Cardiac muscle cell (in vitro differentiated cells and primary cell): Measurements from ENCODE around the gene MRE11. TPM values are rescaled to one million over a fixed set of nuclear protein-coding genes. Genes with fewer than 3 reads are reported as not detected.

ENCODE experiments used
- DNase-seq, 2 donors: peaks; one replicate each; pipeline versions ENCODE4 v3.0.0 to v3.0.0-alpha.2; 2010 to 2017; ENCODE audit warnings: low read depth in 1 of 2, low spot score in 1 of 2
- H3K27ac ChIP-seq: fragments of 200-600 bp; sonication (generic); 2 replicates; pipeline ENCODE4 v1.5.1; 2016
- H3K27me3 ChIP-seq: fragments of 200-600 bp; sonication (generic); 2 replicates; pipeline ENCODE4 v1.6.0; 2016; ENCODE audit warnings: control low read depth
- H3K36me3 ChIP-seq: fragments of 200-600 bp; sonication (generic); 2 replicates; pipeline ENCODE4 v1.5.1; 2016; ENCODE audit warnings: control low read depth
- H3K4me1 ChIP-seq: fragments of 200-600 bp; sonication (generic); 2 replicates; pipeline ENCODE4 v1.8.1; 2017; ENCODE audit warnings: low read depth, mild to moderate bottlenecking, mixed run types
- H3K4me3 ChIP-seq: fragments of 200-600 bp; sonication (generic); 2 replicates; pipeline ENCODE4 v1.5.1; 2016; ENCODE audit warnings: mild to moderate bottlenecking
- H3K9me3 ChIP-seq: fragments of 200-600 bp; sonication (generic); 2 replicates; pipeline ENCODE4 v1.5.1; 2017; ENCODE audit warnings: low read depth, mild to moderate bottlenecking, control low read depth
- CTCF ChIP-seq: IDR thresholded peaks from 2 replicates; pipeline ENCODE4 v1.5.1; 2012; ENCODE audit warnings: low read depth, mild to moderate bottlenecking, low read length
- polyA plus RNA-seq: library from polyadenylated mRNA; unstranded; fragments of >200 nt; fragmentation: Nextera tagmentation; extraction: Ambion mirVana; gene quantifications from 2 replicates; pipeline ENCODE4 v1.2.1, GENCODE V29; 2016
- total RNA-seq: library from RNA; depleted of rRNA; stranded (reverse); fragments of >200 nt; gene quantifications from 2 replicates; pipeline ENCODE4 v1.2.3, GENCODE V29; 2016

Gene MRE11
- total and polyA plus RNA-seq, 2 experiments from 2014 or later = 7.0 to 11.4 TPM

DNA sequence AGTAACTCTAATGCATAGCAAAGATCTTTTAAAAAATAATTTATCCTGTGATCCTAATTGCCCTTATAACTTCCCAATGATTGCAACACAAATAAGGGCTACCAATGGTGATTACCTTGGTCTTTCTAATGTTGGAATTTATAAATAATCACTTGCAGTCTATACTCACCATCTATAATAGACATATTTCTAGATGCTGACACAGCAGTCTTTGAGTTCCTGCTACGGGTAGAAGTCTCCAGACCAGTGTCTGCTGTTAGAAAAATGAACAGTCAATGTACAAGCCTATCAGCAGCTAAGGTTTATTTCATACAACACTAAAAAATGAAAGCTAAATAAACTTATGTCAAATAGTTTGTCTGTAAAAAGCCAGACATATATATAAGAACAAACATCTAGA, 48.0 kb downstream of the MRE11 start:
- Histone ChIP-seq H3K9me3 (no peaks in the 10 kb centered on the region), H3K27me3 (no peaks in the 10 kb centered on the region), H3K4me3 (no peak overlapping the region), H3K4me1 (peaks cover 6% of the 10 kb centered on the region), H3K27ac (no peak overlapping the region), H3K36me3 (peaks cover 12% of the 10 kb centered on the region)
- DNase-seq = no peak
- TF ChIP-seq CTCF = no peak

DNA sequence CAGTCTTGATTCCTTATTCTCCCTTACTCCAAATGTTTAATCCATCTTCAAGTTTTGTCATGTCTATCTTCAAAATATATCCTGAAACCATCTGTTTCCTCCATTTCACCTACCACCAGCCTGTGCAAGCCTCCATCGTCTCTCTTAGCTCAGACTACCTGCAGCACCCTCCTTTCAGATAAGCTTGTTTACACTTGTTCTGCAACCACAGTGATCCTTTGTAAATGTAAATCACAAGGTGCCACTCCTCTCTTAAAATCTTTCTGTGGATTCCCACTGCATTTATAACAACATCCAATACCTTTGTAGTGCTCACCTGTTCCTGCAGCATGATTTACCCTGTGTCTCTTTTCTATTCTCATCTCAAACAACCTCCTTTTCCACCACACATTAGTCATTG, 60.6 kb downstream of the MRE11 start:
- H3K4me3 ChIP-seq = no peak overlapping the region
- DNase-seq = no peak
- no peaks in the 10 kb centered on the region for H3K27me3 ChIP-seq
- TF ChIP-seq CTCF = no peak
- peaks cover 6% of the 10 kb centered on the region for H3K36me3 ChIP-seq
- no peaks in the 10 kb centered on the region for H3K4me1 ChIP-seq
- no peaks in the 10 kb centered on the region for H3K9me3 ChIP-seq
- H3K27ac ChIP-seq = no peak overlapping the region

DNA sequence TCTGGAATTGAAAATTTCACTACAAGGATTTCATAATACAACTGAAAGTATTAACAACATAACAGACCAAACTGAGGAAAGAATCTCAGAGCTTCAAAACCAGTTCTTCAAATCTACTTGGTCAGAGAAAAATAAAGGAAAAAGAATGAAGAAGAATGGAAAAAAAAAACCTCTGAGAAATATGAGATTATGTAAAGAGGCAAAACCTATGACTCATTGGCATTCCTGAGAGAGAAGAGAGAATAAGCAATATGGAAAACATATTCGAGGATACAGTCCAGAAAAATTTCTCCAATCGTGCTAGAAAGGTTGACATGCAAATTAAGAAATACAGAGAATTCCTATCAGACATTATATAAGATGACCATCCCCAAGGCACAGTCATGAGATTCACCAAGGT, 69.0 kb downstream of the MRE11 start:
- no peak overlapping the region for H3K27ac ChIP-seq
- no peaks in the 10 kb centered on the region for H3K4me1 ChIP-seq
- no peak for TF ChIP-seq CTCF
- H3K4me3 ChIP-seq = no peak overlapping the region
- peaks cover 8% of the 10 kb centered on the region for H3K36me3 ChIP-seq
- no peaks in the 10 kb centered on the region for H3K27me3 ChIP-seq
- H3K9me3 ChIP-seq = no peaks in the 10 kb centered on the region
- peak in 1 of 2 donors; percentile 32 for DNase-seq

DNA sequence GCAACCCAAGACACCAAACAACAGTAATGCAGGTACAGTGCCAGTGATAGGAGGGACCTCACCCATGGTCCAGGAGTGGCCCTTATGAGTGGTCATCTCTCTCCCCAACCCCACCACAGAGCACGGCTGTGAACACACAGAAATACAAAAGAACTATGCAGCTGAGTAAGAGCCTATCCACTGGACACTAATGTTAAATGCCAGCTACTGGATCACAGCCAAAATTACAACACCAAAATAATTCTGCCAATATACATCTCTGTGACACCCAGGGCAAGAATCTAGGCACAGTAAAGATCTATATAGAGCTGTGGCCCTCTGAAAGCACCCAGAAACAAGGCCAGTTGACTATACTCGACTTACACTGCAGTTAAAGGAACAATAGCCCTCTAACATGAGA, 69.6 kb downstream of the MRE11 start:
- H3K9me3 ChIP-seq = no peaks in the 10 kb centered on the region
- H3K4me1 ChIP-seq = no peaks in the 10 kb centered on the region
- H3K27ac ChIP-seq = no peak overlapping the region
- H3K27me3 ChIP-seq = no peaks in the 10 kb centered on the region
- peaks cover 10% of the 10 kb centered on the region for H3K36me3 ChIP-seq
- no peak overlapping the region for H3K4me3 ChIP-seq
- peak in 1 of 2 donors; percentile 9 for DNase-seq
- no peak for TF ChIP-seq CTCF

DNA sequence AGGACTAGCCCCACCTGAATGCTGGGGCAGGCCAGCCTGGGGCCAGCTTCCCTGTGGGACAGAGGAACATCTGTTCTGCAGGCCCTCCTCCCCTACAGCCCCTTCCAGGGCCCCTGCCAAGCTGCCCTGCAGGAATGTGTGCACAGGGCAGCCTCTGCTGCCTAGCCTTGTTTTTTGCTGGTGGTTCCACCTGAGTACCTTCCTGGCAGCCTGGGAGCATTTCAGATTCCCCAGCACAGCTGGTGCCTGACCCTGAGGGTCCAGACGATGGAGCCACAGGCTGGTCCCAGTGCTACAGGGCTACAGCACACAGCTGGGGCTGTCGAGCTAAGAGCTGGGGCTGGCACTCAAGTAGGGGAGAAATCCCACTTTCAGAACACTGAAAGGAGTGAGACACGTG, 70.1 kb downstream of the MRE11 start:
- Histone ChIP-seq H3K27me3 (no peaks in the 10 kb centered on the region), H3K4me3 (no peak overlapping the region), H3K36me3 (peaks cover 10% of the 10 kb centered on the region), H3K4me1 (no peaks in the 10 kb centered on the region), H3K9me3 (no peaks in the 10 kb centered on the region), H3K27ac (no peak overlapping the region)
- TF ChIP-seq CTCF = no peak
- DNase-seq = no peak
